GM23248 (cell line): Measurements from ENCODE around the gene DENND5A. TPM values are rescaled to one million over a fixed set of nuclear protein-coding genes. Genes with fewer than 3 reads are reported as not detected.
A peak's percentile ranks its signal among the peaks of the same experiment; 100 is the strongest.
"Not testable (repeated sequence)": the region's sequence is repeated elsewhere in the genome, so short reads cannot be mapped to it uniquely, and the experiment has no call there.

Experiments
- DNase-seq: peaks from one replicate; pipeline ENCODE4 v3.0.0-alpha.2; 2015
- H2AFZ ChIP-seq: fragments of 200-600 bp; sonication (generic); 2 replicates; pipeline ENCODE4 v1.6.1; 2016; ENCODE audit warnings: antibody characterized with exemption
- H3F3A ChIP-seq: fragments of 200-600 bp; sonication (generic); 2 replicates; pipeline ENCODE4 v1.6.1; 2016; ENCODE audit warnings: mild to moderate bottlenecking, antibody characterized with exemption, mixed run types; ENCODE audit not compliant: insufficient read depth
- H3K27ac ChIP-seq: fragments of 200-600 bp; sonication (generic); 2 replicates; pipeline ENCODE4 v1.5.1; 2016; ENCODE audit warnings: mild to moderate bottlenecking
- H3K27me3 ChIP-seq: fragments of 200-600 bp; sonication (generic); replicated peaks from 2 replicates; pipeline ENCODE4 v1.6.1; 2016; ENCODE audit warnings: mild to moderate bottlenecking; ENCODE audit not compliant: insufficient read depth
- H3K36me3 ChIP-seq: fragments of 200-600 bp; sonication (generic); 2 replicates; pipeline ENCODE4 v1.6.1; 2016; ENCODE audit warnings: low read depth, mild to moderate bottlenecking
- H3K4me1 ChIP-seq: fragments of 200-600 bp; sonication (generic); 2 replicates; pipeline ENCODE4 v1.6.1; 2016; ENCODE audit warnings: mild to moderate bottlenecking; ENCODE audit not compliant: insufficient read depth
- H3K4me2 ChIP-seq: fragments of 200-600 bp; sonication (generic); one replicate; pipeline ENCODE4 v1.6.1; 2016; ENCODE audit warnings: mild to moderate bottlenecking; ENCODE audit not compliant: unreplicated experiment
- H3K4me3 ChIP-seq: fragments of 200-600 bp; sonication (generic); 2 replicates; pipeline ENCODE4 v1.5.1; 2016; ENCODE audit warnings: mild to moderate bottlenecking
- H3K79me2 ChIP-seq: fragments of 200-600 bp; sonication (generic); 2 replicates; pipeline ENCODE4 v1.6.1; 2016; ENCODE audit warnings: mild to moderate bottlenecking; ENCODE audit not compliant: insufficient read depth
- H3K9ac ChIP-seq: fragments of 200-600 bp; sonication (generic); 2 replicates; pipeline ENCODE4 v1.6.1; 2016; ENCODE audit warnings: mild to moderate bottlenecking
- H3K9me2 ChIP-seq: fragments of 200-600 bp; sonication (generic); 2 replicates; pipeline ENCODE4 v1.6.1; 2016; ENCODE audit warnings: mixed run types, mild to moderate bottlenecking, moderate library complexity; ENCODE audit not compliant: insufficient read depth
- H3K9me3 ChIP-seq: fragments of 200-600 bp; sonication (generic); one replicate; pipeline ENCODE4 v1.6.1; 2017; ENCODE audit warnings: low read depth
- H4K20me1 ChIP-seq: fragments of 200-600 bp; sonication (generic); 2 replicates; pipeline ENCODE4 v1.6.0; 2016; ENCODE audit not compliant: insufficient read depth
- EZH2 ChIP-seq: fragments of 200-600 bp; sonication (generic); IDR thresholded peaks from 2 replicates; pipeline ENCODE4 v1.6.1; 2018; ENCODE audit warnings: antibody characterized with exemption, mild to moderate bottlenecking; ENCODE audit not compliant: insufficient read depth, poor library complexity, severe bottlenecking
- EZH2phosphoT487 ChIP-seq: fragments of 200-600 bp; sonication (generic); IDR thresholded peaks from 2 replicates; pipeline ENCODE4 v1.6.1; 2018; ENCODE audit warnings: antibody characterized with exemption, moderate library complexity, mild to moderate bottlenecking, low read depth; ENCODE audit not compliant: insufficient read depth
- WGBS, 2 experiments: methylation state at CpG; one replicate each; pipeline ENCODE4 v1.1.6; 2015 to 2017; ENCODE audit warnings: low lambda C conversion rate in 2 of 2, low coverage in 1 of 2; ENCODE audit errors: missing lambda C conversion rate in 2 of 2; 5-methylcytosine and 5-hydroxymethylcytosine counted together
- in situ Hi-C: fragments of 300-500 bp; cut with MboI; formaldehyde crosslinking; loops from 2 replicates; pipeline ENCODE4 v1.15.0; 2020
- polyA plus RNA-seq: library from polyadenylated mRNA; unstranded; fragments of >200 nt; fragmentation: Nextera tagmentation; extraction: Ambion mirVana; gene quantifications from 2 replicates; pipeline ENCODE4 v1.2.1, GENCODE V29; 2016
- total RNA-seq: library from RNA; depleted of rRNA; stranded (reverse); fragments of >200 nt; shearing (Covaris generic); gene quantifications from 2 replicates; pipeline ENCODE4 v1.2.3, GENCODE V29; 2014

DENND5A gene
- total and polyA plus RNA-seq, 2 experiments from 2014 or later = 28.4 to 127 TPM

DNA sequence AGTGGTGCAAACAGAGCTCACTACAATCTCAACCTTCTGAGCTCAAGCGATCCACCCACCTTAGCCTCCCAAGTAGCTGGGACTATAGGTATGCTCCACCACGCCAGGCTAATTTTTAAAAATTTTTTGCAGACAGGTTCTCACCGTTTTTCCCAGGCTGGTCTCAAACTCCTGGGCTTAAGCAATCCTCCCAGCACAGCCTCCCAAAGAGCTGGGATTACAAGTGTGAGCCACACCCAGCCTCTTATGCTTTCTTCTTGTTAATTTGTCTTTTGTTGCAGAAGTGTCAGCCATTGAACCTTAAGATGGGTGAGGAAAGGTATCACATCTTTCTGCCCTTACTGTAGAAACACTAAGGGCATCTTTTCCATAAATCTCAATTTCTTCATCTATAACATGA is 34.9 kb downstream of the DENND5A start:
- Histone ChIP-seq H3K4me3 (no peak overlapping the region), H3K4me1 (peaks cover 24% of the 10 kb centered on the region), H3K27ac (peak overlapping the region; percentile 34; the same call in 1 of the 2 replicates), H2AFZ (no peak overlapping the region), H3K79me2 (peaks cover 100% of the 10 kb centered on the region), H3K36me3 (no peaks in the 10 kb centered on the region), H3K9me2 (no peaks in the 10 kb centered on the region), H3K27me3 (no peaks in the 10 kb centered on the region), H3K9me3 (no peaks in the 10 kb centered on the region), H3K9ac (no peak overlapping the region), H4K20me1 (peaks cover 35% of the 10 kb centered on the region; the same call in 1 of the 2 replicates), H3K4me2 (no peak overlapping the region), H3F3A (peaks cover 5% of the 10 kb centered on the region; the same call in 1 of the 2 replicates)
- peak; percentile 39 for DNase-seq
- no peak for TF ChIP-seq EZH2phosphoT487
- TF ChIP-seq EZH2 = no peak
- in situ Hi-C loops = no loop called here
- WGBS, 2 experiments = 94 to 97% methylated on average over 3 of the region's 3 CpGs

DNA sequence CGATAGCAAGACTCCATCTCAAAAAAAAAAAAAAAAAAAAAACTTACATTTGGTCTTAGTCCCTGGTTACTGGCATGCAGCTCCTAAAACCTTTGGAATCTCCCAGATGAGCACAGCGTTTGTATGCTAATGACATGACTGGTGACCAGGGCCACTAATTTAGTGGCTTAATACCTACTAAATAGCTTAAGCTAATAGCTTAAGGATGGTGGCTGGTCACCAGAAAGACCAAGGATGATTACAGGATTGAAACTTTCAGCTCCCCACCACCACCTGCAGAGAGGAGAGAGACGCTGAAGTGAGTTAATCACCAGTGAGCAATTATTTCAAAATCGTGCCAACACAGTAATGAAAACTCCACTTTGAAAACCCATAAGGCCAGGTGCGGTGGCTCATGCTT is 37.1 kb downstream of the DENND5A start:
- Histone ChIP-seq H4K20me1 (peaks cover 30% of the 10 kb centered on the region; the same call in 1 of the 2 replicates), H3K4me2 (no peak overlapping the region), H3K9me3 (no peaks in the 10 kb centered on the region), H3K9me2 (no peaks in the 10 kb centered on the region), H3K4me1 (peaks cover 24% of the 10 kb centered on the region), H2AFZ (no peak overlapping the region), H3K27me3 (no peaks in the 10 kb centered on the region), H3K9ac (no peak overlapping the region), H3K4me3 (no peak overlapping the region), H3F3A (peaks cover 5% of the 10 kb centered on the region; the same call in 1 of the 2 replicates), H3K36me3 (no peaks in the 10 kb centered on the region), H3K27ac (no peak overlapping the region), H3K79me2 (peaks cover 100% of the 10 kb centered on the region)
- in situ Hi-C loops = no loop called here
- DNase-seq = no peak
- TF ChIP-seq EZH2 (no peak), EZH2phosphoT487 (no peak)
- WGBS, 2 experiments = 73 to 77% methylated on average over 5 of the region's 5 CpGs

- TF ChIP-seq EZH2phosphoT487 (no peak), EZH2 (no peak)
These were observed 39.3 kb downstream of the DENND5A start for GRCh38 chr11:9225748-9226298.

DNA sequence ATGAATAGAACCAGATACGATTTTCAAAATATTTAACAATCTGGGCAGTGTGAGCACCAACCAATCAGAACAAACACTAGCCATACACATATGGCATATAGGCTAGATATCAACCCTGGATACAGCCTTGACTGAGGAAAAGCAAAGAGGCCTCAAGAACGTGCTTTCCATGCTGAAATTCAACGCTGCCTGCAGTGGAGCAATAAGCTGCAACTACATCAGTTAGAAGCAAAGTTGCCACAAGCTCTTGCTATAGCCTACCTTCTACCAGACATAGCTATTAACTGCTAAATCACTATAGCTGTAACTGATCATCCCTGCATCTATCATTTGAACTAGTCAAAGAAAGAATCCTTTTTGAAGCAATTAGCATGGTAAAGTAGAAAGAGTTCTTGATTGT is 42.5 kb downstream of the DENND5A start:
- H3K79me2 ChIP-seq = peaks cover 97% of the 10 kb centered on the region
- H3K27me3 ChIP-seq = no peaks in the 10 kb centered on the region
- no peak overlapping the region for H2AFZ ChIP-seq
- TF ChIP-seq EZH2phosphoT487 = no peak
- no peak for TF ChIP-seq EZH2
- in situ Hi-C loops = no loop called here
- H4K20me1 ChIP-seq = peaks cover 10% of the 10 kb centered on the region; the same call in 1 of the 2 replicates
- H3K36me3 ChIP-seq = no peaks in the 10 kb centered on the region
- no peaks in the 10 kb centered on the region for H3K9me2 ChIP-seq
- peaks cover 25% of the 10 kb centered on the region for H3F3A ChIP-seq
- H3K4me1 ChIP-seq = peaks cover 36% of the 10 kb centered on the region
- 15 to 22% methylated on average over 3 of the region's 3 CpGs for WGBS, 2 experiments
- no peak overlapping the region for H3K4me3 ChIP-seq
- H3K4me2 ChIP-seq = no peak overlapping the region
- no peak for DNase-seq
- no peak overlapping the region for H3K27ac ChIP-seq
- H3K9ac ChIP-seq = no peak overlapping the region
- no peaks in the 10 kb centered on the region for H3K9me3 ChIP-seq

More at GRCh38 chr11:9225748-9226298, 39.3 kb downstream of the DENND5A start:
- no peak overlapping the region for H3K4me2 ChIP-seq
- H3K4me1 ChIP-seq = 0 out of 2 replicates have a peak, but pooled peaks cover 14% of the 10 kb centered on the region
- H3K9me3 ChIP-seq = no peaks in the 10 kb centered on the region
- peaks cover 100% of the 10 kb centered on the region for H3K79me2 ChIP-seq
- no peak for DNase-seq
- 89 to 100% methylated on average over 1 of the region's 1 CpG for WGBS, 2 experiments
- no peaks in the 10 kb centered on the region for H3K27me3 ChIP-seq
- peaks cover 21% of the 10 kb centered on the region; the same call in 1 of the 2 replicates for H4K20me1 ChIP-seq
- H3K4me3 ChIP-seq = no peak overlapping the region
- in situ Hi-C loops = no loop called here
- no peak overlapping the region for H2AFZ ChIP-seq
- 0 out of 2 replicates have a peak, but pooled peaks cover 3% of the 10 kb centered on the region for H3F3A ChIP-seq
- no peak overlapping the region for H3K9ac ChIP-seq
- H3K36me3 ChIP-seq = no peaks in the 10 kb centered on the region
- no peaks in the 10 kb centered on the region for H3K9me2 ChIP-seq
- H3K27ac ChIP-seq = no peak overlapping the region

DNA sequence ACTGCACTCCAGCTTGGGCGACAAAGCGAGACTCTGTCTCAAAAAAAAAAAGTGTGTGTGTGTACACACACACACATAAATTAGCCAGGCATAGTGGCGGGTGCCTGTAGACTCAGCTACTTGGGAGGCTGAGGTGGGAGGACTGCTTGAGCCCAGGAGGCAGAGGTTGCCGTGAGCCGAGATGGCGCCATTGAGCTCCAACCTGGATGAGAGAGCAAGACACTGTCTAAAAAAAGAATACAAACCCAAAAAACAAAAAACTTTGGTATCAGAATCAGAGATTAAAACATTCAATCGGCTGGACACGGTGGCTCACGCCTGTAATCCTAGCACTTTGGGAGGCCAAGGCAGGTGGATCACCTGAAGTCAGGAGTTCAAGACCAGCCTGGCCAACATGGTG is 44.3 kb downstream of the DENND5A start:
- H3F3A ChIP-seq = peaks cover 41% of the 10 kb centered on the region
- H3K27me3 ChIP-seq, H2AFZ ChIP-seq, H3K4me2 ChIP-seq, H4K20me1 ChIP-seq, in situ Hi-C loops, DNase-seq, H3K36me3 ChIP-seq, H3K27ac ChIP-seq, H3K9me3 ChIP-seq, H3K9me2 ChIP-seq, H3K9ac ChIP-seq, H3K4me3 ChIP-seq: not testable (repeated sequence)
- H3K79me2 ChIP-seq = peaks cover 97% of the 10 kb centered on the region
- WGBS, 2 experiments = 97 to 99% methylated on average over 7 to 9 of the region's 9 CpGs
- peaks cover 32% of the 10 kb centered on the region for H3K4me1 ChIP-seq
